ENCODE measurements around the gene SLC19A2. TPM values are rescaled to one million over a fixed set of nuclear protein-coding genes. Genes with fewer than 3 reads are reported as not detected.
"Not testable (repeated sequence)": the region's sequence is repeated elsewhere in the genome, so short reads cannot be mapped to it uniquely, and the experiment has no call there.

Gene SLC19A2, protein sequence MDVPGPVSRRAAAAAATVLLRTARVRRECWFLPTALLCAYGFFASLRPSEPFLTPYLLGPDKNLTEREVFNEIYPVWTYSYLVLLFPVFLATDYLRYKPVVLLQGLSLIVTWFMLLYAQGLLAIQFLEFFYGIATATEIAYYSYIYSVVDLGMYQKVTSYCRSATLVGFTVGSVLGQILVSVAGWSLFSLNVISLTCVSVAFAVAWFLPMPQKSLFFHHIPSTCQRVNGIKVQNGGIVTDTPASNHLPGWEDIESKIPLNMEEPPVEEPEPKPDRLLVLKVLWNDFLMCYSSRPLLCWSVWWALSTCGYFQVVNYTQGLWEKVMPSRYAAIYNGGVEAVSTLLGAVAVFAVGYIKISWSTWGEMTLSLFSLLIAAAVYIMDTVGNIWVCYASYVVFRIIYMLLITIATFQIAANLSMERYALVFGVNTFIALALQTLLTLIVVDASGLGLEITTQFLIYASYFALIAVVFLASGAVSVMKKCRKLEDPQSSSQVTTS
- 1 to 10 TPM; 4.0 to 6.5 TPM for total RNA-seq

DNA sequence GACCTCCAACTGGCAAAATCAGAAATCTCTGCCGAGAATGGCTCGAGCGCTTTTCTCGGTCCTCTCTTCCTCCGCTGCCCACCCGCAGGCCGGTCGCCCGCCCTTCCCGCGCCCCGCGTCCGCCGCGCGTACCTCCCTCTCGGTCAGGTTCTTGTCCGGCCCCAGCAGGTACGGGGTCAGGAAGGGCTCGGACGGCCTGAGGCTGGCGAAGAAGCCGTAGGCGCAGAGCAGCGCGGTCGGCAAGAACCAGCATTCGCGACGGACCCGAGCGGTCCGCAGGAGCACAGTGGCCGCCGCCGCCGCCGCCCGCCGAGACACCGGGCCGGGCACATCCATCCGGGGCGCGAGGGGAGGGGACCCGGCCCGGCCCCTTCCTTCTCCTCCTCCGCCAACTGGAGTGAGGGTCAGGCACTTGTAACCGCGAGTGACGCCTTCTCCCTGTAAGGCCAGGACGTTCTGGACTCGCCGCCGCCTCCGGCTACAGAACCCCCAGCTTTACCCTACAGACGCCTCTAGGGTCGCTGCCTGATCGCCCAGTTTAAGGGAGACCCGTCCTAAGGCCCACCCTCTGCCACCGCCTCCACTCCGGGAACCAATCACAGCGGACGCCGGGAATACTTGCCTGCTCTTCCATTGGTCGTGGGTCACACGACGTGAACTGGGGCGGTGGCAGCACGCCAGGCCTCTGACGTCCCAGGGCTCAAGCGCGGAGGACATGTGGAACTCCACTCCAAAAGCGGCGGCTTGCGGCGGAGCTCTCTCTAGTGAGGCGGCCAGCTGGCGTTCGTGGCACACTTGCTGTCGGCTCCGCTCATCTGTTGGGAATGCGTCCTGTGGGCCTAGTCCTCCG lies at the start of gene SLC19A2:
SLC19A2 (minus strand) TSS at position 514 of the 850 bp plus-strand sequence; CDS start at position 336, 178 bp downstream.
- peaks cover 5 to 14% of the 10 kb centered on the region in 2 donors for H3K36me3 Mint-ChIP-seq
- no peaks in the 10 kb centered on the region for H3K9me3 Mint-ChIP-seq
- peak within 1 kb of the TSS; percentile 85 to 90 for H3K27ac Mint-ChIP-seq
- ATAC-seq = peak; percentile 97 to 98
- peak; percentile 89 to 96 for DNase-seq (ENCODE audit: low spot score in 2 of 2)

DNA sequence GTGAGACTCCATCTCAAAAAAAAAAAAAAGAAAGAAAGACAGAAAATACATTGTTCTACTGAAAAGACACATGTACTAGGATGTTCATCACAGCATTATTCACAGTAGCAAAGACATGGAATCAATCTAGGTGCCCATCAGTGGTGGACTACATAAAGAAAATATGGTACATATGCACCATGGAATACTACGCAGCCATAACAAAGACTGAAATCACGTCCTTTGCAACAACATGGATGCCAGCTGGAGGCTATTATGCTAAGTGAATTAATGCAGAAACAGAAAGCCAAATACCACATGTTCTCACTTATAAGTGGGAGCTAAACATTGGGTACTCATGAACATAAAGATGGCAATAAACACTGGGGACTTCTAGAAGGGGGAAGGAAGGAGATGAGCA lies 48.9 kb upstream of the SLC19A2 start:
- ATAC-seq = no peak
- DNase-seq (ENCODE audit: low spot score in 2 of 2) = no peak
- peaks cover 46 to 74% of the 10 kb centered on the region in 2 donors for H3K36me3 Mint-ChIP-seq
- no peaks in the 10 kb centered on the region for H3K9me3 Mint-ChIP-seq
- no peak overlapping the region for H3K27ac Mint-ChIP-seq

DNA sequence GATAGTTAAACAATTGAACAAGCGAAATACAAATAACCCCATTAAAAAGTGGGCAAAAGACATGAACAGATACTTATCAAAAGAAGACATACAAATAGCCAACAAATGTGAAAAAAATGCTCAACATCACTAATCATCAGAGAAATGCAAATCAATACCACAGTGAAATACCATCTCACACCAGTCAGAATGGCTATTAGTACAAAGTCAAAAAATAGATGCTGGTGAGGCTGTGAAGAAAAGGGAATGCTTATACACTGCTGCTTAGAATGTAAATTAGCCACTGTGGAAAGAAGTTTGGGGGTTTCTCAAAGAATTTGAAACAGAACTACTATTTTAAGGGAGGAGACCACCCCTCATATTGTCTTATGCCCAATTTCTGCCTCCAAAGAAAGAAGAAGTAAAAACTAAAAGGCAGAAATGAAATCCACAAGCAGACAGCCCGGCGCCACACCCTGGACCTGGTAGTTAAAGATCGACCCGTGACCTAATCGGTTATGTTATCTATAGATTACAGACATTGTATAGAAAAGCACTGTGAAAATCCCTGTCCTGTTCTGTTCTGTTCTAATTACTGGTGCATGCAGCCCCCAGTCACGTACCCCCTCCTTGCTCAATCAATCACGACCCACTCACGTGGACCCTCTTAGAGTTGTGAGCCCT lies 47.9 kb upstream of the SLC19A2 start:
- peaks cover 55 to 83% of the 10 kb centered on the region in 2 donors for H3K36me3 Mint-ChIP-seq
- H3K27ac Mint-ChIP-seq; DNase-seq (ENCODE audit: low spot score in 2 of 2); ATAC-seq; H3K9me3 Mint-ChIP-seq: not testable (repeated sequence)

DNA sequence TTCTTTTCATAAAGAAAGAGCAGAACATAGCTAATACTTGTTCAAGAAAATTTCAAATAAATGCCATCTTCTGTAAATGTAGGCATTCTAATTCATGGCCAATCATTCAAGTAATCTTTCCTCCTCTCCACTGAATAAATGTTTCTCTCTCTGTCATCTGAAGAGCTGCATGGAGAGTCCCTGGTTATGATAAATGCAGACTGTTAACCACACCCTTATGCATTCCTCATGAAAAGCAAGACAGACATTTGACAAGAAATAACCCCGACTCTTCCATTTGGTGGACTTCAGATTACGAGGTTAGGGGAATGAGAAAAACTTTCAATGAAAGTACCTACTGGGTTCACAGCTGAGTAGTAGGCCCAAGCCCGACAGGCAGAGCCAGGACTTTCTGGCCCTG lies 44.7 kb upstream of the SLC19A2 start:
- DNase-seq (ENCODE audit: low spot score in 2 of 2) (no peak), ATAC-seq (no peak)
- H3K9me3 Mint-ChIP-seq = no peaks in the 10 kb centered on the region
- H3K36me3 Mint-ChIP-seq = peaks cover 63 to 78% of the 10 kb centered on the region in 2 donors
- H3K27ac Mint-ChIP-seq = no peak overlapping the region

DNA sequence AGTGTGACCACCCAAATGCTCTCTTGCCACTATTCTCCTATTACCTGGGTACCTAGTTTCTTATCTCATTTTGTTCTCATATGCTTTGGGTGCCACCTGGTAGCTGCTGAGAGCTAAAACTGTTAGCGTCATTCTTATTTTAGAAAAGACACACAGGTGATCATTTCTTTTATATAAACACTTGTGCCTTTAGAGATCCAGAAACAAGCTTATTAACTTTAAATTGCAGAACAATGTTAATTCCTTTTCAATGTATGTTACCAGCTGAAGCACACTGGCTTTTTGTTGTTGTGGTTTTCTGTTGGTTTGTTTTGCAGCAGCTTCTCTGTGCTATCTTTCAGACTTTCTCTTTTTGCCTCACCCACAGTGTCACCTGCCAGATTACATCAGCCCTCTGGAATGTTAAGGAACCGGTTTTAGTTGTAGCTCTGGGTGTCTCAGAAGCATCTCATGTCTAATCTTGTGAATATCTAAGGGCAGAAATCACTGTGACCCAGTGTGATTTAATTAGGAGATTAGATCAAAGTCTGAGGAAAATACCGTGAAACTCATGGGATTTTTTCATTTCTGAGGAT lies 43.4 kb upstream of the SLC19A2 start:
- Mint-ChIP-seq H3K27ac (peak overlapping the region in 1 of 2 donors; percentile 18), H3K36me3 (peaks cover 61 to 74% of the 10 kb centered on the region in 2 donors), H3K9me3 (no peaks in the 10 kb centered on the region)
- ATAC-seq = peak in 1 of 2 donors; percentile 34
- DNase-seq (ENCODE audit: low spot score in 2 of 2) = no peak

DNA sequence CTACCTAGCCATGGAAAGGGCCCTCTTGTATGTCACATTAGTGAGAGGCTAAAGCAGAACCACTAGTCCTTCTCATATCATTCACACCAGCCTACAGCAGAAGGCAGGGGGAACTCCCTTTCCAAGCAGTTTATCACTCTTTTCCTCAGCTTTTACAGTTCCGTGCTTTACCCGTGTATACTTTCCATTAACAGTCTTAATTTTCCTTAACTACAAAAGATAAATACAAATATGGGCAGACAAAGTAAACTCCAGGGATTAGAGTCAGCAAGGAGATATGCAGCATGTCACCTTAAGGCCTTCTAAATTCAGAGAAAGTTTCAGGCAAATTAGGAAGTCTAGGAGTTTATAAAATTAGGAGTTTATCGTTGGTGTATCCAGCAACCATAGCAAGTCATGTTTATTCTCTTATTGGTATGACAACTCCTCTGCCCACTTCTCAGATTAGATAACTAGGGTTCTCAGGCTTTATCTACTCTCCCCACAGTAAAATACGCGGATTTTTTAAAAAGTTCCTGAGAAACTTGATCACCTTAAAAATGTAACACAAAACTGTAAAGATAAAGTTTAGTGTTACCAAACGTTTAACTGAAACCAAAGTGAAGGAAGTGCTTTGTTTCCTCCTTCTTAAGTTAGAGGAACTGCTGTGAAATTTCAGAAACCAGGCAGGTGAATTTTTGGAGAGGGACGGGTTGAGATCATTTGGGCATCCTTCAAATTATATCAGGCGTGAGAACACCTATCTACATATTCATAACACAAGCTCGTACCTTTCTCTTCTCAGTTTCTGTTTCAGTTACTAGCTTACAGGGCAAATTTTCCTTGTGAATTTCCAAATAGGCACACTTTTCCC lies 42.7 kb upstream of the SLC19A2 start:
- Mint-ChIP-seq H3K36me3 (peaks cover 59 to 74% of the 10 kb centered on the region in 2 donors), H3K27ac (peak overlapping the region; percentile 18 to 53), H3K9me3 (no peaks in the 10 kb centered on the region)
- DNase-seq (ENCODE audit: low spot score in 2 of 2) (no peak), ATAC-seq (no peak)

DNA sequence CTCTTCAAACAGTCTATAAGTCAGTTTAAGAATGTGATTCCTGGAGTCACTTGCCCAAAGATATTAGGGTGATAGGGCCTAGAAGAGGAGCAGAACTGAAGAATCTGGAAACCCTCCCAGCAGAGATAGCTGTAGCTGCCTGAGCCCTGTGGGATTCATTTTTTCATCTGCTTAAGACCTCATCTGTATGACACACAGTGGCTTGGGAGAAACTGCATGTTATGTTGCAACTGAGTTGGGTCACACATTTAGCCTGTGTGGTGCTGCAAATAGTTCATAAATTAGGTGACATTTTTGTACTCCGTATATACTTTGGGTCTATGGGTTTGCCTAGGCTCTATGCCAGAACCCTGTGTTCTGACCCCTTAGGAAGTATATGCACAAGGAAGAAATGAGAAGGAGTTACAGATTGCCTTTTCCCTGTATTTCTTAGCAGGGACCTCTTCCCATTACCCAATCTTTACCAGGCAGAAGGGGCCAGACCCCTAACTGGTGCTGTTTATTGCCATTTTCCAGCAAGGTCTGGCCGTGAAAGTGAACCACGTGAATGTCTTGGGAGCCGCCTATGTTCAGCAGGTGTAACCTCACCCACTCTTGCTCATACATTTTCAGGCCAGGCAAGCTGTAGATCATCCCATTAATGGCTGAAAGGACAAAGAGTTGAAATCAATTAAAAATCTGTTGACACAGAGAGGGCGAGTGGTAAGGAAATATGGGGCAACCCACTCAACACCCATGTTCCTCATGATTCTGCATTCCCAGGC lies 41.9 kb upstream of the SLC19A2 start:
- Mint-ChIP-seq H3K36me3 (peaks cover 51 to 66% of the 10 kb centered on the region in 2 donors), H3K9me3 (no peaks in the 10 kb centered on the region), H3K27ac (no peak overlapping the region)
- DNase-seq (ENCODE audit: low spot score in 2 of 2) (no peak), ATAC-seq (no peak)

DNA sequence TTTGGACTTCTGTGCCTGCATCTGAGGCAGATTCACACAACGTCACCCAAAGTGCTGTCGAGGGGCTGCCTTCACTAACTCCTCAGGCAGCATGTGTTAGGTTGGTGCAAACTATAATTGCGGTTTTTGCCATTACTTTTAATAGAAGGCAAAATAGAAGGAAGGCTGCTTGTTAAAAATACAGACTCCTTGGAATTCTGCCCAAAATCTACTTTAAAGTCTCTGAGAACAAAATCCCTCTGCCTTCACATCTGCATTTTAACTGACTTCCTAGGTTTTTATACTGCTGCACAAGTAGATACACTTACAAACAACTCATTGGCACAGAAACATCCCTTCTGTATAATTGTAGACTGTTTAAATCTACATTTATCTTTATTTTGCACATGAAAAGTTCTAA lies 41.3 kb upstream of the SLC19A2 start:
- no peak overlapping the region for H3K27ac Mint-ChIP-seq

DNA sequence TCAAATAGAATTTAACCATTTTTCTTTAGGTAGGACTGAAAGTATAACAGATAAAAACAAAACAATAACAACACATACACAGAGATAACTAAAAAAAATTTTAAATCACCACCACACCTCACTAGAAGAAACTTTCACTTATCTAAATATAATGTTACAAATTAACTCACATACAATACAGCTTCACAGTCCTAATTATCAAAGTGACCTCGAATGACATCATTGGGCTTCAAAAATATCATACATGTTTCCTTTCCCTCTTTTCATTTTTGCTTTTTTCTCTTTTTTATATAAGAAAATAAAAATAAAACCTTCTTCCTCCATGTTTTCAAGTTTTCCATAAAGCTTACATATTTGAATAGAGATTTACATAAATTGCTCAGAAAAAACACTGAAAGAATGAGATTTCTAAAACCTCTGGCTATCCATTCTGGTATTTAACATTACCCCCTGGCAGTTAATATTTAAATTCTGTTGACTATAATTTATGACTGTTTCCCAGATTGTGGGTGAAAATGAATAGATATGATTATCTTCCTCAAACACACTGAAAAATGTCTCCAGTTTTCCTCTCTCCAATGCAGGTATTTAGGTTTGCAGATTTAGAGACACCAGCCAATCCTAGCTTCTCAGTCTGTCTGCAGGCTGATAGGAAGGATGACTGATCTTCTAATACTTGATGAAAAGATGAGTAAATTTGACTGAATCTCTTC lies 40.5 kb upstream of the SLC19A2 start:
- peaks cover 40 to 61% of the 10 kb centered on the region in 2 donors for H3K36me3 Mint-ChIP-seq
- no peak for ATAC-seq
- DNase-seq (ENCODE audit: low spot score in 2 of 2) = no peak
- H3K27ac Mint-ChIP-seq = no peak overlapping the region
- H3K9me3 Mint-ChIP-seq = no peaks in the 10 kb centered on the region

More for the DNA sequence above, 41.3 kb upstream of the SLC19A2 start:
- peaks cover 47 to 61% of the 10 kb centered on the region in 2 donors for H3K36me3 Mint-ChIP-seq
- ATAC-seq = no peak
- no peak for DNase-seq (ENCODE audit: low spot score in 2 of 2)
- H3K9me3 Mint-ChIP-seq = no peaks in the 10 kb centered on the region

DNA sequence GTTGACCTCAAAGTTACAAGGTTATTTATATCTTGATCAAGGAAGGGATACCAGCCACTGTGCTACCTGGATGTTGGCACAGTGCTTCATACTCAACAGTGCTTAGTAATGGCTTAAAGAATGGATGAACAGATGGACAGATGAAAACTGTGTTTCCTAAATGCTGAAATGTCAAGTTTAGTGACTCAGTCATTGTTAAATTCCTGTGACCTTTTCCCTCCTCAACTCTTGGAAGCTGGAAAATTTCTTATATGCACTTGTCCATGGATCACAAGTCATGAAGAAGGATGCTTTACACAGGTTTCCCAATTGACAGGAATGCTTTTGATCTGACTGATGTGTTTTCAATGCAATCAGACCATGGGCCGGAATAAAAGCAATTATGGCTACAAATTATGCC lies 39.6 kb upstream of the SLC19A2 start:
- H3K9me3 Mint-ChIP-seq = no peaks in the 10 kb centered on the region
- no peak overlapping the region for H3K27ac Mint-ChIP-seq
- ATAC-seq (no peak), DNase-seq (ENCODE audit: low spot score in 2 of 2) (no peak)
- H3K36me3 Mint-ChIP-seq = peaks cover 33 to 62% of the 10 kb centered on the region in 2 donors

DNA sequence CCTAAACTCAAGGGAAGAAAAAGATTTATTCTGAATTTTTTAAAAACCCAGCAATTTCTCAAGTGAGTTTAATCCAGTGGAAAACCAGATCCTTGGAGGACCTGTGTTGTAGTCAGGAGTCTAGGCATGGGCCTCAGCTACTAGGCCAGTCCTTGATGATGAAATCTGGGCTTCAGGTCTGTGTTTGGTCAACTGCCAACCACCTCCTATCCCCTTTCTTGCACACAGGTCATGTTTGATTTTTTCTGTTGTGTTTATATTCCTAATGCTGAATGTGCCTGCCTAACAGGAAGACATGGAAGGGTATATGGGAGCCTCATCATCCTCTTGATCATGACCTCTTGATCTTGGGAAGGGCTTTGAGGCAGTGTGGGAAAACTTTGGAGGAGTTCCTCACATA lies 38.2 kb upstream of the SLC19A2 start:
- no peak for ATAC-seq
- peaks cover 33 to 60% of the 10 kb centered on the region in 2 donors for H3K36me3 Mint-ChIP-seq
- DNase-seq (ENCODE audit: low spot score in 2 of 2) = no peak
- H3K9me3 Mint-ChIP-seq = no peaks in the 10 kb centered on the region
- no peak overlapping the region for H3K27ac Mint-ChIP-seq

DNA sequence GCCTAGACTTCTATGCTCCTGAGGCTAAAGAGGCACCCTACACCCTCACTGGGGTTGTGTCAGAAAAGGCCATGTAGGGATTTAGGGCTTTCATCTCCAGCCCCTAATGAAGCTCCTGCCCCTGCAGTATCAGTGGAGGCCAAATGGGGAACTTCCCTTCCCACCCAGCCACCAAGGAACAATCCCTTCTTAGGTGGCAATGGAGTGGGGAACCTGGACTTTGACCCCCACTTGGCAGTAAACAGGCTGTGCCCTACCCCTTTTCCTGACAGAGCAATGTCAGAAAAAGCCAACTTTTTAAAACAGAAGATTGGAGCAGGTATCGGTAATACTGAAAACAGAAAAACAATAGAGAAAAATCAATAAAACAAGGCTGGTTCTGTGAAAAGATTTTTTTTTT lies 35.5 kb upstream of the SLC19A2 start:
- Mint-ChIP-seq H3K9me3 (no peaks in the 10 kb centered on the region), H3K36me3 (peaks cover 35 to 64% of the 10 kb centered on the region in 2 donors)
- ATAC-seq = no peak

DNA sequence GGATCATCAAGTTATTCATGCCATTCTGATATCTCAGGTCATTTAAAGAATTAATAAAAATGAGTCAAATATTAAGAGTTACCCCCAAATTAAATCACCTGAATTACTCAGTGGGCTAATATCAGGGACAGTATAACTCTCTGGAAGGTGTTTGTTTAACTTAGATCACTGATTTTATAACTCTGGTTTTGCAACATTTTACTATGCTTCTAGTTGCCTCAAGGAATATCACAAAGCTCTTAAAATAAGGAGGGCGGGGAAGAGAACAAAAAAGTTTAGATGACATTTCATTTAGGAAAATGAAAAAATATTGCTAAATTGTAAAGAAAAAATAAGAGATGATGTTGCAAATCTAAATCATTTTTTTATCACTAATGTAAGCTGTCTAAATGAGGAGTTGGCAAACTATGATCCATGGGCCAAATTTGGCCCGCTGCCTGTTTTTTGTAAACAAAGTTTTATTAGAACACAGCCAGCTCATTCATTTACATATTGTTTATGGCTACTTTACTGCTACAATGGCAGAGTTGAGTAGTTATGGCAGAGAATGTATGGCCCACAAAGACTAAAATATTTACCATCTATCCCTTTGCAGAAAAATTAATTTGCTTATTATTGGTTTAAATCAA lies 31.9 kb upstream of the SLC19A2 start:
- Mint-ChIP-seq H3K36me3 (peaks cover 39 to 78% of the 10 kb centered on the region in 2 donors), H3K9me3 (no peaks in the 10 kb centered on the region), H3K27ac (no peak overlapping the region)
- DNase-seq (ENCODE audit: low spot score in 2 of 2) (no peak), ATAC-seq (no peak)

More for the DNA sequence above, 35.5 kb upstream of the SLC19A2 start:
- no peak for DNase-seq (ENCODE audit: low spot score in 2 of 2)
- H3K27ac Mint-ChIP-seq = no peak overlapping the region

DNA sequence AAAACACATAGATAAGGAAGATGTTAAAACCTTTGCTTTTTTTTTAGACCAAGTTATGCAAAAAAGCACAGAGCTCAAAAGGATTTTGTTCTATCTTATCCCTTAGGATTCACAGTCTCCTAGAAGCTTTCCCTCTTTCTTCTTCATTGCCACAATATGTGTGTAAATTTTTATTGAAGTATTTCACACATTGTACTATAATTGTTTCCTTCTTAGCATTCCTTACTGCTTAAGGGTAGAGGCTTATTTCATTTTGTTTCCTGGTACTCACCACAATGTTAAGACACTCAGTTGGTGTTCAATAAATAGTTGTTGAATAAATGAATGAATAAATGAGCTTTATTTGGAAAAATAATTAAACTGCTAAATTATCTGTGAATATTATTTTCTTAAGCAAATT lies 29.9 kb upstream of the SLC19A2 start:
- ATAC-seq = no peak
- peaks cover 39 to 63% of the 10 kb centered on the region in 2 donors for H3K36me3 Mint-ChIP-seq
- no peak for DNase-seq (ENCODE audit: low spot score in 2 of 2)
- no peaks in the 10 kb centered on the region for H3K9me3 Mint-ChIP-seq
- H3K27ac Mint-ChIP-seq = peak overlapping the region in 1 of 2 donors; percentile 31

All from activated naive CD4-positive, alpha-beta T cell treated with anti-CD3 and anti-CD28 coated beads, Interleukin-2, amount 50 U/mL, for 72 hours (primary cell).